SIG-M5 (cell line): ENCODE measurements around the gene DIO1.
"Not testable (repeated sequence)": the region's sequence is repeated elsewhere in the genome, so short reads cannot be mapped to it uniquely, and the experiment has no call there.

Source experiments
- DNase-seq: peaks from one replicate; lab custom pipeline; 2025; lab: John Stamatoyannopoulos, UW

The DIO1 gene

GRCh38 chr1:53893999-53894636 lies at the start of gene DIO1:
TSS of gene DIO1 (plus strand) at chr1:53894187. CDS start at chr1:53894211, 24 bp downstream.
- DNase-seq: no peak

GRCh38 chr1:53847980-53848379 lies 46.0 kb upstream of the DIO1 start:
- no peak for DNase-seq

- DNase-seq: no peak
These were observed 43.8 kb upstream of the DIO1 start for GRCh38 chr1:53850082-53850673.

GRCh38 chr1:53851571-53852285 lies 42.3 kb upstream of the DIO1 start:
- DNase-seq: no peak

- no peak for DNase-seq
These were observed 33.0 kb upstream of the DIO1 start for GRCh38 chr1:53860967-53861411.

GRCh38 chr1:53862507-53862906 lies 31.5 kb upstream of the DIO1 start:
- no peak for DNase-seq

- DNase-seq: no peak
These were observed 25.4 kb upstream of the DIO1 start for GRCh38 chr1:53868565-53868964.

GRCh38 chr1:53869454-53870117 lies 24.4 kb upstream of the DIO1 start:
- no peak for DNase-seq

GRCh38 chr1:53871221-53871620 lies 22.8 kb upstream of the DIO1 start:
- DNase-seq: no peak

- no peak for DNase-seq
These were observed 22.1 kb upstream of the DIO1 start for GRCh38 chr1:53871773-53872484.

GRCh38 chr1:53875150-53875549 lies 18.8 kb upstream of the DIO1 start:
- not testable (repeated sequence) for DNase-seq

- DNase-seq: no peak
These were observed 15.4 kb upstream of the DIO1 start for GRCh38 chr1:53878492-53879105.

- DNase-seq: not testable (repeated sequence)
These were observed 12.1 kb upstream of the DIO1 start for GRCh38 chr1:53881853-53882252.

GRCh38 chr1:53883600-53883999 lies 10.4 kb upstream of the DIO1 start:
- DNase-seq: not testable (repeated sequence)

GRCh38 chr1:53888681-53889080 lies 5.3 kb upstream of the DIO1 start:
- DNase-seq: no peak

- DNase-seq: no peak
These were observed 4.4 kb upstream of the DIO1 start, which contains the start of gene YIPF1 for GRCh38 chr1:53889304-53890298. TSS of gene YIPF1 (minus strand) at chr1:53889797. CDS start at chr1:53888937, 860 bp downstream.

GRCh38 chr1:53890522-53890941 lies 3.5 kb upstream of the DIO1 start:
- DNase-seq: no peak

- DNase-seq: no peak
These were observed 3.0 kb upstream of the DIO1 start for GRCh38 chr1:53891018-53891417.

- no peak for DNase-seq
These were observed 2.3 kb upstream of the DIO1 start for GRCh38 chr1:53891678-53892077.

- no peak for DNase-seq
These were observed 1.1 kb upstream of the DIO1 start for GRCh38 chr1:53892911-53893310.
